Liver (tissue), 9 donors: ENCODE measurements around the gene ATP11A. TPM values are rescaled to one million over a fixed set of nuclear protein-coding genes. Genes with fewer than 3 reads are reported as not detected.

ENCODE experiments used
- DNase-seq: peaks from one replicate; pipeline ENCODE4 v3.0.0-alpha.2; 2017; ENCODE audit warnings: low spot score
- H3K27ac ChIP-seq, 2 donors: one replicate each; pipeline ENCODE4 v1.7.0; 2013; ENCODE audit warnings: inconsistent platforms in 2 of 2, low read length in 2 of 2, control low read depth in 1 of 2, low read depth in 1 of 2, mild to moderate bottlenecking in 1 of 2
- H3K27me3 ChIP-seq, 4 donors: one replicate each; pipeline versions ENCODE4 v1.6.1 to v1.7.0; 2013; ENCODE audit warnings: low read length in 3 of 4, inconsistent platforms in 1 of 4, mild to moderate bottlenecking in 1 of 4, moderate library complexity in 1 of 4; ENCODE audit not compliant: control insufficient read depth in 4 of 4, insufficient read depth in 4 of 4
- H3K36me3 ChIP-seq, 4 donors: one replicate each; pipeline versions ENCODE4 v1.6.1 to v1.7.0; 2013; ENCODE audit warnings: low read length in 3 of 4, mild to moderate bottlenecking in 3 of 4, low read depth in 1 of 4, moderate library complexity in 1 of 4; ENCODE audit not compliant: control insufficient read depth in 4 of 4, insufficient read depth in 3 of 4
- H3K4me1 ChIP-seq, 4 donors: one replicate each; pipeline versions ENCODE4 v1.6.1 to v1.7.0; 2013; ENCODE audit warnings: low read length in 3 of 4, mild to moderate bottlenecking in 3 of 4, moderate library complexity in 1 of 4; ENCODE audit not compliant: control insufficient read depth in 4 of 4, insufficient read depth in 4 of 4
- H3K4me3 ChIP-seq, 3 donors: one replicate each; pipeline versions ENCODE4 v1.6.1 to v1.7.0; 2013; ENCODE audit warnings: low read length in 3 of 3, control low read depth in 1 of 3, low read depth in 1 of 3, mild to moderate bottlenecking in 1 of 3
- H3K9ac ChIP-seq, 2 donors: one replicate each; pipeline ENCODE4 v1.7.0; 2013; ENCODE audit warnings: low read length in 2 of 2, mild to moderate bottlenecking in 2 of 2, moderate library complexity in 2 of 2, control low read depth in 1 of 2, low read depth in 1 of 2
- H3K9me3 ChIP-seq, 4 donors: one replicate each; pipeline versions ENCODE4 v1.6.1 to v1.7.0; 2013; ENCODE audit warnings: low read length in 3 of 4; ENCODE audit not compliant: control insufficient read depth in 4 of 4
- FOXA1 ChIP-seq: IDR thresholded peaks from 2 replicates; pipeline ENCODE4 v1.6.1; 2016; ENCODE audit warnings: antibody characterized with exemption
- FOXA2 ChIP-seq: IDR thresholded peaks from 2 replicates; pipeline ENCODE4 v1.6.1; 2016; ENCODE audit warnings: antibody characterized with exemption
- GABPA ChIP-seq, 2 donors: IDR thresholded peaks in 1 of 2; conservative IDR thresholded peaks in 1 of 2; 2 replicates each; pipeline ENCODE4 v1.6.1; 2016; ENCODE audit warnings: antibody characterized with exemption in 2 of 2, mild to moderate bottlenecking in 1 of 2, moderate library complexity in 1 of 2
- HNF4A ChIP-seq, 2 donors: conservative IDR thresholded peaks; 2 replicates each; pipeline ENCODE4 v1.6.1; 2016; ENCODE audit warnings: antibody characterized with exemption in 2 of 2, mild to moderate bottlenecking in 2 of 2
- NR2F2 ChIP-seq: IDR thresholded peaks from 2 replicates; pipeline ENCODE4 v1.6.1; 2016; ENCODE audit warnings: antibody characterized with exemption
- RAD21 ChIP-seq, 2 donors: IDR thresholded peaks; 2 replicates each; pipeline ENCODE4 v1.6.1; 2016; ENCODE audit warnings: antibody characterized with exemption in 2 of 2, mild to moderate bottlenecking in 2 of 2
- RXRA ChIP-seq, 2 donors: IDR thresholded peaks; 2 replicates each; pipeline ENCODE4 v1.6.1; 2017 to 2018; ENCODE audit warnings: antibody characterized with exemption in 2 of 2, mild to moderate bottlenecking in 1 of 2
- SP1 ChIP-seq: IDR thresholded peaks from 2 replicates; pipeline ENCODE4 v1.6.1; 2018; ENCODE audit warnings: antibody characterized with exemption, mild to moderate bottlenecking
- TAF1 ChIP-seq: conservative IDR thresholded peaks from 2 replicates; pipeline ENCODE4 v1.6.1; 2016; ENCODE audit warnings: antibody characterized with exemption, mild to moderate bottlenecking
- YY1 ChIP-seq: IDR thresholded peaks from 2 replicates; pipeline ENCODE4 v1.6.1; 2016; ENCODE audit warnings: antibody characterized with exemption, mild to moderate bottlenecking
- WGBS: extraction: QIAGEN DNeasy Blood & Tissue Kit; methylation state at CpG from one replicate; pipeline ENCODE4 v1.1.7; 2013; 5-methylcytosine and 5-hydroxymethylcytosine counted together
- polyA plus RNA-seq, 2 donors: library from polyadenylated mRNA; stranded (reverse) in 1 of 2; unstranded in 1 of 2; fragments of 200-250 nt in 1 of 2; fragments of >200 nt in 1 of 2; fragmentation: Nextera tagmentation in 1 of 2; extraction: Ambion mirVana in 1 of 2; gene quantifications; one replicate each; pipeline versions ENCODE4 v1.2.1 to v1.2.3, GENCODE V29; 2013 to 2015
- total RNA-seq, 2 donors: library from RNA; depleted of rRNA; stranded (reverse); fragments of >200 nt; gene quantifications; one replicate each; pipeline ENCODE4 v1.2.3, GENCODE V29; 2014
- TF ChIP-seq, protein P1 (sequence below): IDR thresholded peaks from 2 replicates; pipeline ENCODE4 v1.6.1; 2016; ENCODE audit warnings: antibody characterized with exemption
- TF ChIP-seq, protein P2 (sequence below): fragments of 150-350 bp; IDR thresholded peaks from 2 replicates; pipeline ENCODE4 v1.5.1; 2017; ENCODE audit warnings: improper control_type of control experiment, low read depth, low read length; ENCODE audit not compliant: missing input control
- TF ChIP-seq, protein P3 (sequence below): IDR thresholded peaks from 2 replicates; pipeline ENCODE4 v1.6.1; 2016; ENCODE audit warnings: antibody characterized with exemption
- TF ChIP-seq, protein P4 (sequence below): IDR thresholded peaks from 2 replicates; pipeline ENCODE4 v1.6.1; 2016; ENCODE audit warnings: antibody characterized with exemption
- donor health status: healthy.
- donor health status: healthy.
- donor health status: healthy.
- donor health status: healthy.
- donor health status: healthy.

ATP11A gene
- total and polyA plus RNA-seq, 4 donors = 8.7 to 27.9 (median 13.8) TPM

DNA sequence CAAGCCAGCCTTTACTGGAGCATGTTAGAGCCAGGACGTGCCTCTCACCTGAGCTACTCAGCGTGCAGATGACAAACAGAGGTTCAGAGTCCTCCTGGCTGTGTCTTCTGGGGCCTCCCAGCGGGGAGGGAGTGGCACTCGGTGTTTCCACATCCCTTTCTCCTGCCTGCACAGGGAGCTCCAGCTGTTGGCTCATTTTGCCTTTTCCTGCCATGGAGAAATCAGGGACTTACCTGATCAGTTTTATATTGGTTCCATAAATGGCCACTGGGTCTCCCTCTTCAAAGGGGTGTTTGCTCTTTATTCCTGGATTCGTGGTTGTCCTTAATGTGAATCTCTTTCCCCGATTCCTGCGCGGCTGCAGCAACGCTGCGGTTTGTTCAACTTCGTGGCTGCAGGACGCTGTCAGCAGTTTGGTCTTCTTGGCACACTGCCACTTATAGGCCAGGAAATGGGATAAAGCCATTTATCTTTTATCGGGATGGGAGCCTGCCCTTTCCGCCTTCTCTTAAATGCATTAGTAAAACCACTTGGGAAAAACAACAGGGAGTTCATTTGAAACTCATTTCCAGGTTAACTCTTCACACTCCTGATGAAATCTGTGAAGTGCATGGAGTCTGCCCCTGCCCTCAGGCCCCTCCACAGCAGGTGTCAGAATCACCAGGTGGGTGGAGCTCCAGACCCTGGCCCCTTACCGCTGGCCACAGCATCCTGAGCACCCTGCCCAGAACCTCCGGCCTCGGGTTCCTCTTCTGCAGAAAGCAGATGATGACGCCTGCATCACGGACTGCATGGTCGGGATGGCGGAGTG lies 239.3 kb downstream of the ATP11A start (continued):
- TF ChIP-seq TAF1 (no peak), SP1 (peak; percentile 93), FOXA2 (peak; percentile 38)
- TF ChIP-seq, protein P1, sequence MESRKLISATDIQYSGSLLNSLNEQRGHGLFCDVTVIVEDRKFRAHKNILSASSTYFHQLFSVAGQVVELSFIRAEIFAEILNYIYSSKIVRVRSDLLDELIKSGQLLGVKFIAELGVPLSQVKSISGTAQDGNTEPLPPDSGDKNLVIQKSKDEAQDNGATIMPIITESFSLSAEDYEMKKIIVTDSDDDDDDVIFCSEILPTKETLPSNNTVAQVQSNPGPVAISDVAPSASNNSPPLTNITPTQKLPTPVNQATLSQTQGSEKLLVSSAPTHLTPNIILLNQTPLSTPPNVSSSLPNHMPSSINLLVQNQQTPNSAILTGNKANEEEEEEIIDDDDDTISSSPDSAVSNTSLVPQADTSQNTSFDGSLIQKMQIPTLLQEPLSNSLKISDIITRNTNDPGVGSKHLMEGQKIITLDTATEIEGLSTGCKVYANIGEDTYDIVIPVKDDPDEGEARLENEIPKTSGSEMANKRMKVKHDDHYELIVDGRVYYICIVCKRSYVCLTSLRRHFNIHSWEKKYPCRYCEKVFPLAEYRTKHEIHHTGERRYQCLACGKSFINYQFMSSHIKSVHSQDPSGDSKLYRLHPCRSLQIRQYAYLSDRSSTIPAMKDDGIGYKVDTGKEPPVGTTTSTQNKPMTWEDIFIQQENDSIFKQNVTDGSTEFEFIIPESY = no peak

DNA sequence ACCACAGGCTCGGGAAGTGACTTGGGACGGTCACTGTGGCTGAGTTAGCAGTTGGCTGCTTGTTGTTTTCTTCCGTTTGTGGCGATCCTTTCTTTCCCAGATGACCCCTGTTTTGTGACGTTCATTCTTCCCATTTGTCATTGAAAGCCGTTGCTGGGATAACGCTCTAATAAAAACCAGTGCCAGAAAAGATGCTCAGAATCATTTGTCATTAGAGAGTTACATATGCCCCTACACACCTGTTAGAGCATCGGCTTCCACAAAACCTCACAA lies 239.9 kb downstream of the ATP11A start:
- no peaks in the 10 kb centered on the region for H3K27me3 ChIP-seq
- peak overlapping the region; percentile 48 to 79 for H3K27ac ChIP-seq
- DNase-seq = no peak
- H3K4me3 ChIP-seq = no peak overlapping the region
- H3K4me1 ChIP-seq = peaks cover 3 to 34% (median 30%) of the 10 kb centered on the region in 4 donors
- TF ChIP-seq RXRA (IDR thresholded peaks at IDR 0.05) = no peak
- TF ChIP-seq, protein P2, sequence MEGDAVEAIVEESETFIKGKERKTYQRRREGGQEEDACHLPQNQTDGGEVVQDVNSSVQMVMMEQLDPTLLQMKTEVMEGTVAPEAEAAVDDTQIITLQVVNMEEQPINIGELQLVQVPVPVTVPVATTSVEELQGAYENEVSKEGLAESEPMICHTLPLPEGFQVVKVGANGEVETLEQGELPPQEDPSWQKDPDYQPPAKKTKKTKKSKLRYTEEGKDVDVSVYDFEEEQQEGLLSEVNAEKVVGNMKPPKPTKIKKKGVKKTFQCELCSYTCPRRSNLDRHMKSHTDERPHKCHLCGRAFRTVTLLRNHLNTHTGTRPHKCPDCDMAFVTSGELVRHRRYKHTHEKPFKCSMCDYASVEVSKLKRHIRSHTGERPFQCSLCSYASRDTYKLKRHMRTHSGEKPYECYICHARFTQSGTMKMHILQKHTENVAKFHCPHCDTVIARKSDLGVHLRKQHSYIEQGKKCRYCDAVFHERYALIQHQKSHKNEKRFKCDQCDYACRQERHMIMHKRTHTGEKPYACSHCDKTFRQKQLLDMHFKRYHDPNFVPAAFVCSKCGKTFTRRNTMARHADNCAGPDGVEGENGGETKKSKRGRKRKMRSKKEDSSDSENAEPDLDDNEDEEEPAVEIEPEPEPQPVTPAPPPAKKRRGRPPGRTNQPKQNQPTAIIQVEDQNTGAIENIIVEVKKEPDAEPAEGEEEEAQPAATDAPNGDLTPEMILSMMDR = no peak
- no peak for TF ChIP-seq HNF4A (conservative IDR thresholded peaks at IDR 0.05)
- TF ChIP-seq RAD21 (IDR thresholded peaks at IDR 0.05) = no peak
- no peak for TF ChIP-seq GABPA (IDR thresholded peaks at IDR 0.05 in 1 of 2, conservative IDR thresholded peaks at IDR 0.05 in 1 of 2)
- TF ChIP-seq, protein P3, sequence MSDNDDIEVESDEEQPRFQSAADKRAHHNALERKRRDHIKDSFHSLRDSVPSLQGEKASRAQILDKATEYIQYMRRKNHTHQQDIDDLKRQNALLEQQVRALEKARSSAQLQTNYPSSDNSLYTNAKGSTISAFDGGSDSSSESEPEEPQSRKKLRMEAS = no peak
- TF ChIP-seq FOXA2 = no peak
- TF ChIP-seq, protein P4, sequence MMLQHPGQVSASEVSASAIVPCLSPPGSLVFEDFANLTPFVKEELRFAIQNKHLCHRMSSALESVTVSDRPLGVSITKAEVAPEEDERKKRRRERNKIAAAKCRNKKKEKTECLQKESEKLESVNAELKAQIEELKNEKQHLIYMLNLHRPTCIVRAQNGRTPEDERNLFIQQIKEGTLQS = no peak
- no peak for TF ChIP-seq NR2F2
- no peak for TF ChIP-seq TAF1
- no peak for TF ChIP-seq FOXA1
- H3K36me3 ChIP-seq = no peaks in the 10 kb centered on the region
- no peak overlapping the region for H3K9ac ChIP-seq
- 58% methylated on average over 8 of the region's 8 CpGs for WGBS
- H3K9me3 ChIP-seq = no peaks in the 10 kb centered on the region

DNA sequence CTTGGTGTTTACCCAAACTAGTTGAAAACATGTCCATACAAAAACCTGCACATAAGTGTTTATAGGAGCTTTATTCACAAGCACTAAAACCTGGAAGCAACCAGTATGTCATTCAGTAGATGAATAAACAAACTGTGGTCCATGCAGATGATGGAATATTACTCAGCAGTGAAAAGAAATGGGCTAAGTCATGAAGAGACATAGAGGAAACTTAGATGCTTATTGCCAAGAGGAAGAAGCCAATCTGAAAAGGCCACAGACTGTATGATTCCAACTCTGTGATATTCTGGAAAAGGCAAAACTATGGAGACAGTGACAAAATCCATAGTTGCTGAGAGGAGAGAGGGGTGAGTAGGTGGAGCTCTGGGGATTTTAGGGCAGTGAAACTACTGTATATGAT lies 240.4 kb downstream of the ATP11A start:
- H3K4me3 ChIP-seq = no peak overlapping the region

More for the DNA sequence above, 240.4 kb downstream of the ATP11A start:
- Histone ChIP-seq H3K27ac (peak overlapping the region in 1 of 2 donors; percentile 48), H3K9me3 (no peaks in the 10 kb centered on the region), H3K27me3 (no peaks in the 10 kb centered on the region), H3K9ac (no peak overlapping the region), H3K36me3 (no peaks in the 10 kb centered on the region), H3K4me1 (peaks cover 3 to 34% (median 30%) of the 10 kb centered on the region in 4 donors)
- DNase-seq = no peak
- TF ChIP-seq, protein P4 = no peak
- no peak for TF ChIP-seq YY1
- TF ChIP-seq, protein P3 = no peak
- no peak for TF ChIP-seq TAF1
- no peak for TF ChIP-seq GABPA (IDR thresholded peaks at IDR 0.05 in 1 of 2, conservative IDR thresholded peaks at IDR 0.05 in 1 of 2)
- TF ChIP-seq, protein P2 = no peak
- TF ChIP-seq HNF4A (conservative IDR thresholded peaks at IDR 0.05) = no peak
- TF ChIP-seq FOXA2 = no peak
- TF ChIP-seq, protein P1 = no peak
- no peak for TF ChIP-seq SP1
